Stimulated activated CD8-positive, alpha-beta memory T cell treated with anti-CD3 and anti-CD28 coated beads, Interleukin-15, amount 100 ng/mL, for 24 hours (primary cell): ENCODE results near the gene ECT2L.
"Not testable (repeated sequence)": the region's sequence is repeated elsewhere in the genome, so short reads cannot be mapped to it uniquely, and the experiment has no call there.

Experiments
- DNase-seq: peaks from one replicate; pipeline ENCODE4 v3.0.0-alpha.2; 2020; ENCODE audit warnings: low read depth

The ECT2L gene

DNA sequence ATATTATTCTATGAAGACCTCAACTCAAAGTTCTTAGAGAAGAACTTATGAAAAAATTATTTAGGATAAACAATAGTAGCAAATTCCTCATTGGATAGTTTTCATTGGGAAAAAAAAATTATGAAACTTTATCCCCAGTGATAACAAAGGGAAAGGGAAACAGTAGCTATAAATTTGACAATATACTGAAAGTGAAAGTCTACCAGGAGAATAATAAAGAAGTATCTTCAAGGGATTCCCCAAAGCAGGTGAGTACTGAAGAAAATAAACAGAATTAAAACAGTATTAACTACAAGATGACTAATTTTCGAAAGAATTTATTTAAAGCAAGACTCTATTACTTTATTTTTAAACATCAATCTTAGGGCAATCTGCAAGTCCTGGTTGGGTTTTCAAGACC is 135.8 kb downstream of the ECT2L start:
- no peak for DNase-seq

DNA sequence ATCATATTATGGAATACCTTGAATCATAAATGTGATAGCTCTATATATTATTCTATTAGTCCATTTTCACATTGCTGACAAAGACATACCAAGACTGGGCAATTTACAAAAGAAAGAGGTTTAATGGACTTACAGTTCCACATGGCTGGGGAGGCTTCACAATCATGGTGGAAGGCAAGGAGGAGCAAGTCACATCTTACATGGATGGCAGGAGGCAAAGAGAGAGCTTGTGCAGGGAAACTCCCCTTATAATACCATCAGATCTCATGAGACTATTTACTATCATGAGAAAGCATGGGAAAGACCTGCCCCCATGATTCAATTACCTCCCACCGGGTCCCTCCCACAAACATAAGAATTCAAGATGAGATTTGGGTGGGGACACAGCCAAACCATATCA is 141.0 kb downstream of the ECT2L start:
- DNase-seq, result not testable (repeated sequence)

DNA sequence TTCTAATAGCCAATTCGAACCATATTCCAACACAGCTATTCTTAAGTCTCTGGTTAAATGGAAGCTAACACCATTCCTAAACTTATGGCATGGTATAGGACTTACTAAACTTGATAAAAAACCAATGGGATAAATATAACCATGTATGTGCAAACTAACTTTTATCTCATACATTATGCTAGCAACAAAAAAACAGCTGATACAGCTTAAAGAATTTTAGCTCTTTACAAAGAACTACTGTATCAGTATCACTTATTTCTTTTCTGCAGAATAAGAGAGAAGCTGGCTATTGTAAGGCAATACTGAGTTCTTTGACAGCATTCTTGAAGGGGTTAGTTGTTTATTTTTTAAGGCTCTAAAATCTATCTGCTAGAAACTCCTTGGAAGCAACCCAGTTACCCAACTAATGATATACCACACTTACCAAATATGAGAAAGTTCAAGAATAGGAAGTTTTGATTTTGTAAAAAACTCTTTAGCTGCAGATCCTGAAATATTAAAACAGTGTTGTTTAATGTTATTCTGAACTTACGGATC is 147.3 kb downstream of the ECT2L start:
- no peak for DNase-seq

DNA sequence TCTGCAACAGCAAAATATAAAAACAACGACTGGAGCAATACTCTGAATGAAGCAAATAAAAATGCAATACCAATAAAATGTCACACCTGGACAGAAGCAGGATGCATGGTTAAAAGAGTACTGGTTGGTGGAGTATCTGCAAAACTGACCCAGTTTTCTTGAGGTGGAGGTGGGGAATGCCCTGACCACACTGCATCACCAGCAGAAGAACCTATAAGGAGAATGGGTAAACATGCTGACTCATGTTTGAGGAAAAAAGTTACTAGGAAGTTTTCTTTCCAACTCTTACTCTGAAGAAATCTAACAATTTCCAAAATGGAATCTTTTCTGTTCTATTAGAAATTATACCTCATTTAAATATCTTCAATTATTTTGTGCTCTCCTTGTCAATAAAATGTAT is 148.5 kb downstream of the ECT2L start:
- DNase-seq, result no peak

DNA sequence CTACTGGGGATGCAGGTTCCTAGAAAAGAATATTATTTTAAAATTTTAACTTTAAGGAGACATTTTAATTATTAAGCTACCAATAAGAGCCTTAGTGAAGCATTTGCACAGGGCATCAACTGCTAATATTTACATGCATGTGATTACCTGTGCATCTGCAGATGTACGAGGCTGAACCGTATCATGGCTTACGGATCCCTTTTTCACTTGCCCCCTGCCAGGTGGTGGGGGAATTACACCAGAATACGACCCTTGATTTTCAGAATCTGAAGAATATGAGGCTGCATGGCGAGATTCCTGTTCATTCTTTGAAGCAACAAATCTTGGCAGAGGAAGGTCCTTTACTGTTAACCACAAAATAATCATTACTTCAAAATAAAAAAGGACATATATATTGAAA is 149.5 kb downstream of the ECT2L start:
- DNase-seq, result no peak

DNA sequence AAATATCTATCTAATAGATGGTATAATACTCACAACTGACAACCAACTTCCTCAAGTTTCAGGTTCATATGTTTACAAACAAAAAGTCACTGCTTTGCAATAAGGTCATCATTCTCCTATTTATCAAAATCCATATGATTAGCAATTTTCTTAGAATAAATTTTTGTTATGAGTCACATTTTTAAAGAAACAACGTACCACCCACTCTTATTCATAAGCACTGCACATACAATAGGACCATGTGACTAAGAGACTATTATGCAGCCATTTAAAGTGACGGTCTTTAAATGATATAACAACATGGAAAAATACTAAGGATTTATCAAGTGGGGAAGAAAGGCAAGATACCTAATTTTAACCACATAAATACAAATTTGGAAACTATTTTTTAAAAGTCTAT is 152.1 kb downstream of the ECT2L start:
- DNase-seq, result no peak

DNA sequence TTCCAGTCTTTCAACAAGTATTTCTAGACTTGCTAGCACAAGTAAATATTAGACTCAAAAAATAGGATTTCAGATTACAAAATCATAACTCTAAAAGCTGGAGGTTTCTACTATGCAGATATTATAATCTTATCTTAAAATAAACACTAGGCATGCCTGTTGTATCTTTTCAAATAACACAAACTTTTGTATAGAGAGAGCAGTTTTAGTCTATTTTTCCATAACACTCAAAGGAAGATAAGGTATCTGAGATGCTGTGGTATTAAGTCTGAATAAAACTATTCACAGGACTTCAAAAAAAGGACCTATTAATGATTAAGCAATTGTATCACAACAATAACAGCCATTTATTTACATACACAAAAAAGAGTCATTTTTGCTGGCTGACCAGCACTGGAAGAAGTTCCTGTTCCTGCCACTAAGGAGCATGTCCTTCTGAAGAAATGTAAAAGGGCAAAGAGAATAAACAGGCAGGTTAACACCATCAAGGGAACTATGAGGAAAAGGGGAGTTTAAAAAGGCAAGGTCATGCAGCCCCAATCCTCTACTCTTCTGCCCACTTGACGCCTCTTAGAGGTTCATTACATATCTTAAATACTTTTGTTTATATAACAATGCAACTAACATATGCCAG is 152.8 kb downstream of the ECT2L start:
- DNase-seq, result no peak

DNA sequence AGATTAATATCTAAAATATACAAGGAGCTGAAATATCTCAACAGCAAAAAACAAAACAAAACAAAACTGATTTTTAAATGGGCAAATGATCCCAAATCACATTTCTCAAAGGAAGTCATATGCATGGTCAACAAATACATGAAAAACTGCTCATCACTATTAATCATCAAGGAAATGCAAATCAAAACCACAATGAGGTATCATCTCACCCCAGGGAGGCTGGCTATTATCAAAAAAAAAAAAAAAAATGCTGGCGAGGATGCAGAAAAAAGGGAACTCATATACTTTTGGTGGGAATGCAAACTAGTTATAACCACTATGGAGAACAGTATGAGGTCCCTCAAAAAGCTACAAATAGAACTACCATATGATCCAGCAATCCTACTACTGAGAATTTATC is 157.6 kb downstream of the ECT2L start:
- DNase-seq, result no peak
